Upper lobe of right lung (tissue), 1 donor: ENCODE data around the gene HSPG2. TPM values are rescaled to one million over a fixed set of nuclear protein-coding genes. Genes with fewer than 3 reads are reported as not detected.
"Not testable (repeated sequence)": the region's sequence is repeated elsewhere in the genome, so short reads cannot be mapped to it uniquely, and the experiment has no call there.

Source experiments
- ATAC-seq: fragments of 200-7000 bp; cut with Tn5 transposase; one replicate; pipeline ENCODE4 v1.9.1; 2020; ENCODE audit warnings: mild to moderate bottlenecking, moderate library complexity
- DNase-seq: peaks from one replicate; pipeline ENCODE4 v3.0.0-alpha.2; 2020
- H3K27ac ChIP-seq: fragments of 200-600 bp; one replicate; pipeline ENCODE4 v1.8.0; 2022
- H3K27me3 ChIP-seq: fragments of 200-600 bp; one replicate; pipeline ENCODE4 v1.8.0; 2022; ENCODE audit warnings: mild to moderate bottlenecking
- H3K36me3 ChIP-seq: fragments of 200-600 bp; one replicate; pipeline ENCODE4 v1.8.0; 2022
- H3K4me1 ChIP-seq: fragments of 200-600 bp; one replicate; pipeline ENCODE4 v1.8.0; 2022
- H3K4me3 ChIP-seq: fragments of 200-600 bp; one replicate; pipeline ENCODE4 v1.8.0; 2022; ENCODE audit warnings: mild to moderate bottlenecking
- H3K9me3 ChIP-seq: fragments of 200-600 bp; one replicate; pipeline ENCODE4 v1.8.0; 2022
- CTCF ChIP-seq: fragments of 200-600 bp; IDR thresholded peaks from one replicate; pipeline ENCODE4 v1.8.0; 2022; ENCODE audit warnings: antibody characterized with exemption
- intact Hi-C: fragments of 100-400 bp; cut with DNase I; formaldehyde crosslinking; loops from one replicate; pipeline ENCODE4 v1.11.0; 2022
- total RNA-seq: library from RNA; stranded (reverse); fragmentation: NEBNext Ultra II Directional; extraction: Animal tissue kit (Norgen Biotek cat#: 25700); gene quantifications from one replicate; pipeline ENCODE4 v1.2.1, GENCODE V29; 2021
- donor health status: DM: no; HTN: yes; CAD: no; lungs with severe emphysema.

Gene HSPG2
- total RNA-seq, 1 donor from 2014 or later = 393 TPM

- H3K36me3 ChIP-seq, H3K27me3 ChIP-seq, DNase-seq, H3K4me3 ChIP-seq, H3K27ac ChIP-seq, ATAC-seq, H3K4me1 ChIP-seq, intact Hi-C loops, H3K9me3 ChIP-seq: not testable (repeated sequence)
These were observed 33.4 kb upstream of the HSPG2 start for GRCh38 chr1:21970523-21970922.

GRCh38 chr1:21969066-21969465 lies 32.0 kb upstream of the HSPG2 start:
- H3K4me1 ChIP-seq, ATAC-seq, DNase-seq, H3K27ac ChIP-seq, intact Hi-C loops, H3K4me3 ChIP-seq, H3K27me3 ChIP-seq, H3K36me3 ChIP-seq, H3K9me3 ChIP-seq: not testable (repeated sequence)

- H3K36me3 ChIP-seq, intact Hi-C loops, ATAC-seq, H3K9me3 ChIP-seq, DNase-seq, H3K27ac ChIP-seq, H3K4me1 ChIP-seq, H3K4me3 ChIP-seq, H3K27me3 ChIP-seq: not testable (repeated sequence)
These were observed 30.1 kb upstream of the HSPG2 start for GRCh38 chr1:21967216-21967615.

- no peak for DNase-seq
- Histone ChIP-seq H3K4me3 (no peak overlapping the region), H3K27me3 (no peaks in the 10 kb centered on the region), H3K4me1 (peaks cover 5% of the 10 kb centered on the region), H3K9me3 (no peaks in the 10 kb centered on the region), H3K36me3 (no peaks in the 10 kb centered on the region), H3K27ac (no peak overlapping the region)
- no peak for ATAC-seq
- intact Hi-C loops = no loop called here
- no peak for TF ChIP-seq CTCF
These were observed 29.3 kb upstream of the HSPG2 start for GRCh38 chr1:21966247-21967000.

GRCh38 chr1:21963477-21964217 lies 26.5 kb upstream of the HSPG2 start:
- DNase-seq (peak; percentile 86), ATAC-seq (peak; percentile 96)
- no peaks in the 10 kb centered on the region for H3K36me3 ChIP-seq
- H3K27me3 ChIP-seq = no peaks in the 10 kb centered on the region
- H3K4me1 ChIP-seq = peaks cover 8% of the 10 kb centered on the region
- H3K9me3 ChIP-seq = no peaks in the 10 kb centered on the region
- peak; percentile 93 for TF ChIP-seq CTCF
- intact Hi-C loops = no loop called here
- no peak overlapping the region for H3K4me3 ChIP-seq
- H3K27ac ChIP-seq = no peak overlapping the region

GRCh38 chr1:21961799-21962198 lies 24.7 kb upstream of the HSPG2 start:
- DNase-seq = no peak

More at GRCh38 chr1:21961799-21962198, 24.7 kb upstream of the HSPG2 start:
- H3K36me3 ChIP-seq = no peaks in the 10 kb centered on the region
- H3K4me3 ChIP-seq = no peak overlapping the region
- no peak overlapping the region for H3K27ac ChIP-seq
- TF ChIP-seq CTCF = no peak
- H3K27me3 ChIP-seq = no peaks in the 10 kb centered on the region
- peaks cover 13% of the 10 kb centered on the region for H3K4me1 ChIP-seq
- no peaks in the 10 kb centered on the region for H3K9me3 ChIP-seq
- intact Hi-C loops = no loop called here
- ATAC-seq = no peak
